Karpas-422 (cell line): ENCODE results near the gene TMEM187. TPM values are rescaled to one million over a fixed set of nuclear protein-coding genes. Genes with fewer than 3 reads are reported as not detected.

Experiments used
- DNase-seq: peaks from one replicate; pipeline ENCODE4 v3.0.0-alpha.2; 2015
- H2AFZ ChIP-seq: fragments of 200-600 bp; sonication (generic); 2 replicates; pipeline ENCODE4 v1.6.1; 2014; ENCODE audit warnings: antibody characterized with exemption, low read length, mixed read lengths
- H3K27ac ChIP-seq: fragments of 200-600 bp; sonication (generic); 2 replicates; pipeline ENCODE4 v1.5.1; 2014; ENCODE audit warnings: mild to moderate bottlenecking, low read length, moderate library complexity
- H3K27me3 ChIP-seq: fragments of 200-600 bp; sonication (generic); 2 replicates; pipeline ENCODE4 v1.6.1; 2014; ENCODE audit warnings: low read length, mixed read lengths
- H3K36me3 ChIP-seq: fragments of 200-600 bp; sonication (generic); 2 replicates; pipeline ENCODE4 v1.6.1; 2014; ENCODE audit warnings: low read length, mixed read lengths; ENCODE audit not compliant: insufficient read depth
- H3K4me1 ChIP-seq: fragments of 200-600 bp; sonication (generic); 2 replicates; pipeline ENCODE4 v1.6.1; 2014; ENCODE audit warnings: mild to moderate bottlenecking, low read length, mixed read lengths
- H3K4me2 ChIP-seq: fragments of 200-600 bp; sonication (generic); 2 replicates; pipeline ENCODE4 v1.6.1; 2014; ENCODE audit warnings: low read length, low read depth, mild to moderate bottlenecking; ENCODE audit not compliant: poor library complexity, severe bottlenecking
- H3K4me3 ChIP-seq: fragments of 200-600 bp; sonication (generic); 2 replicates; pipeline ENCODE4 v1.5.1; 2014; ENCODE audit warnings: mild to moderate bottlenecking, antibody characterized with exemption, low read length, mixed read lengths
- H3K79me2 ChIP-seq: fragments of 200-600 bp; sonication (generic); 2 replicates; pipeline ENCODE4 v1.6.1; 2014; ENCODE audit warnings: mild to moderate bottlenecking, low read length, mixed read lengths
- H3K9ac ChIP-seq: fragments of 200-600 bp; sonication (generic); 2 replicates; pipeline ENCODE4 v1.6.0; 2014; ENCODE audit warnings: low read length
- H3K9me2 ChIP-seq: fragments of 200-600 bp; sonication (generic), shearing (Covaris generic); replicated peaks from 2 replicates; pipeline ENCODE4 v1.6.0; 2014; ENCODE audit warnings: mild to moderate bottlenecking, low read length, moderate library complexity; ENCODE audit not compliant: insufficient read depth
- H3K9me3 ChIP-seq: fragments of 300-700, 200-600 bp; sonication (generic); 2 replicates; pipeline ENCODE4 v1.6.1; 2014; ENCODE audit warnings: low read length, mixed read lengths
- H4K20me1 ChIP-seq: fragments of 200-600 bp; sonication (generic); 2 replicates; pipeline ENCODE4 v1.6.1; 2014; ENCODE audit warnings: mild to moderate bottlenecking, antibody characterized with exemption, low read length, low read depth; ENCODE audit not compliant: insufficient read depth
- total RNA-seq: library from RNA; depleted of rRNA; stranded (reverse); fragments of >200 nt; shearing (Covaris generic); gene quantifications from 2 replicates; pipeline ENCODE4 v1.2.3, GENCODE V29; 2014; ENCODE audit warnings: low replicate concordance

The TMEM187 gene
- total RNA-seq, 1 experiment from 2014 or later = 1.5 TPM

- H3K27ac ChIP-seq = no peak overlapping the region
- no peaks in the 10 kb centered on the region for H3K27me3 ChIP-seq
- no peaks in the 10 kb centered on the region for H4K20me1 ChIP-seq
- H3K9me2 ChIP-seq = no peaks in the 10 kb centered on the region
- H3K36me3 ChIP-seq = no peaks in the 10 kb centered on the region
- DNase-seq = no peak
- peaks cover 6% of the 10 kb centered on the region for H3K4me1 ChIP-seq
- no peak overlapping the region for H2AFZ ChIP-seq
- H3K4me3 ChIP-seq = no peak overlapping the region
- no peak overlapping the region for H3K9ac ChIP-seq
- H3K9me3 ChIP-seq = no peaks in the 10 kb centered on the region
- H3K79me2 ChIP-seq = peaks cover 11% of the 10 kb centered on the region
- no peak overlapping the region for H3K4me2 ChIP-seq
These were observed 34.2 kb upstream of the TMEM187 start for GRCh38 chrX:153938226-153938786.

- Histone ChIP-seq H3K9ac (no peak overlapping the region), H3K4me2 (no peak overlapping the region), H4K20me1 (no peaks in the 10 kb centered on the region), H3K4me3 (no peak overlapping the region), H2AFZ (no peak overlapping the region), H3K9me2 (no peaks in the 10 kb centered on the region), H3K27ac (no peak overlapping the region), H3K79me2 (peaks cover under 1% of the 10 kb centered on the region; the same call in 1 of the 2 replicates), H3K4me1 (peaks cover 6% of the 10 kb centered on the region), H3K27me3 (no peaks in the 10 kb centered on the region), H3K36me3 (no peaks in the 10 kb centered on the region), H3K9me3 (no peaks in the 10 kb centered on the region)
- DNase-seq = no peak
These were observed 33.0 kb upstream of the TMEM187 start for GRCh38 chrX:153939573-153939972.

- no peaks in the 10 kb centered on the region for H4K20me1 ChIP-seq
- H3K79me2 ChIP-seq = no peaks in the 10 kb centered on the region
- no peaks in the 10 kb centered on the region for H3K9me3 ChIP-seq
- no peaks in the 10 kb centered on the region for H3K4me1 ChIP-seq
- no peak overlapping the region for H3K4me3 ChIP-seq
- H3K36me3 ChIP-seq = no peaks in the 10 kb centered on the region
- H3K9me2 ChIP-seq = no peaks in the 10 kb centered on the region
- no peak overlapping the region for H2AFZ ChIP-seq
- no peak overlapping the region for H3K27ac ChIP-seq
- H3K9ac ChIP-seq = no peak overlapping the region
- H3K27me3 ChIP-seq = no peaks in the 10 kb centered on the region
- no peak overlapping the region for H3K4me2 ChIP-seq
- DNase-seq = no peak
These were observed 31.0 kb upstream of the TMEM187 start for GRCh38 chrX:153941336-153942252.

DNA sequence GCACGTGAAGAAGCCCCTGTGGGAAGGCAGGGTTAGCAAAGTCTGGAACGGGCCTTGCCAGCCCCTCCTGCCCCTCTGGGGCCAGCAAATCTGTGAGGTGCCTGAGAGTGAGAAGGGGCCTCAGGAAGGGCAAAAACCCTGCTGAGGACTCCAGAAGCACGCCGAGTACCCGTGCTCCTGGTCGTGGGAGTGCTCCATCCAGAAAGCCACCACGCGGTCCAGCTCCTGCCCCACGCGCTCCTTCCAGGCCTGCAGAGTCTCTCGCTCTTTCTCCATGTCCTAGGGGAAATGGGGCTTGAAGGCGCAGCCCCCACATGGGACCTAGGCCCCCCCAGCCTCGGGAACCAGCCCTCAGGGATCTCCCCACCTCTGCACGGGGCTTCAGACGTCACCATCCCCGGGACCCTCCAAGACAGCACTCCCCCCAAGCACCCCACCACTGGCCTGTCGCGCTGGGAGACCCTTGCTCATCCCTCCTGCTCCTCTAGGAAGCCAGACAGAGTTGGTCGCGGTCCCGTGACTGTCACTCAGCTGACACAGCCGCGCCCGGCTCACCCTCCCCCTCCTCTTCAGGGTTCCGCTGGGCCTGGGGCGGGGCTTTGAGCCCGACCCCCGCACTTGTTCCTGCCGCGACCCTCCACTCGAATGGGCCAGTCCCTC, 28.3 kb upstream of the TMEM187 start, which contains the start of gene RENBP:
Gene RENBP, minus strand, starts transcription at position 504 of the 660 bp plus-strand sequence. Its CDS starts 33 bp downstream, at position 471.
- DNase-seq = no peak
- H3K4me2 ChIP-seq = no peak within 1 kb of the TSS
- H3K27ac ChIP-seq = no peak within 1 kb of the TSS
- no peaks in the 10 kb centered on the region for H3K27me3 ChIP-seq
- no peak within 1 kb of the TSS for H3K9ac ChIP-seq
- H3K4me3 ChIP-seq = no peak within 1 kb of the TSS
- H4K20me1 ChIP-seq = no peaks in the 10 kb centered on the region
- H3K4me1 ChIP-seq = no peaks in the 10 kb centered on the region
- H2AFZ ChIP-seq = no peak within 1 kb of the TSS
- H3K9me3 ChIP-seq = no peaks in the 10 kb centered on the region
- H3K9me2 ChIP-seq = no peaks in the 10 kb centered on the region
- H3K36me3 ChIP-seq = no peaks in the 10 kb centered on the region
- no peaks in the 10 kb centered on the region for H3K79me2 ChIP-seq

DNA sequence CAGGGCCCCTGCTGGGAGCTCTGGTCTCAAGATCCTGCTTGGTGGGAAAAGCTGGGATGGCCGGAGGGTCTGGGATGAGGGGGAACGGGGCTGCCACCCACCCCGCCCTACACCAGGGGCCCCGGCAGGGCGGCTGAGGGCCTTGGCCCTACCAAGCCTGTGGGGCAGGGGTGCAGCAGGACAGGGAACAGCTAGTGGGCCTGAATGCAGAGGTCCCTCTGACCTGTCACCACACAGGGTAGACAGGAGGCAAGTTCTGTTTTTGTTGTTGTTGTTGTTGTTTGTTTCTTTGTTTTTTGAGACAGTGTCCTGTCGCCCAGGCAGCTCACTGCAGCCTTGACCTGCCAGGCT, 27.8 kb upstream of the TMEM187 start:
- Histone ChIP-seq H3K4me3 (no peak overlapping the region), H4K20me1 (no peaks in the 10 kb centered on the region), H3K79me2 (no peaks in the 10 kb centered on the region), H3K36me3 (no peaks in the 10 kb centered on the region), H3K27me3 (no peaks in the 10 kb centered on the region), H3K9me2 (no peaks in the 10 kb centered on the region), H3K4me2 (no peak overlapping the region), H2AFZ (no peak overlapping the region), H3K27ac (no peak overlapping the region), H3K9ac (no peak overlapping the region), H3K4me1 (no peaks in the 10 kb centered on the region), H3K9me3 (no peaks in the 10 kb centered on the region)
- DNase-seq = no peak

GRCh38 chrX:153945956-153946943, 26.3 kb upstream of the TMEM187 start:
- Histone ChIP-seq H2AFZ (no peak overlapping the region), H3K79me2 (no peaks in the 10 kb centered on the region), H3K9me2 (no peaks in the 10 kb centered on the region), H3K4me2 (no peak overlapping the region), H3K9ac (no peak overlapping the region), H4K20me1 (no peaks in the 10 kb centered on the region), H3K27ac (no peak overlapping the region), H3K27me3 (no peaks in the 10 kb centered on the region), H3K4me1 (no peaks in the 10 kb centered on the region), H3K4me3 (no peak overlapping the region), H3K36me3 (no peaks in the 10 kb centered on the region), H3K9me3 (no peaks in the 10 kb centered on the region)
- DNase-seq = no peak

- no peaks in the 10 kb centered on the region for H4K20me1 ChIP-seq
- no peak overlapping the region for H3K27ac ChIP-seq
- H3K4me1 ChIP-seq = no peaks in the 10 kb centered on the region
- H3K9me3 ChIP-seq = no peaks in the 10 kb centered on the region
- no peak overlapping the region for H2AFZ ChIP-seq
- peak overlapping the region; percentile 37 for H3K9ac ChIP-seq
- no peaks in the 10 kb centered on the region for H3K9me2 ChIP-seq
- H3K4me3 ChIP-seq = no peak overlapping the region
- no peaks in the 10 kb centered on the region for H3K79me2 ChIP-seq
- peak; percentile 95 for DNase-seq
- H3K4me2 ChIP-seq = no peak overlapping the region
- no peaks in the 10 kb centered on the region for H3K36me3 ChIP-seq
- no peaks in the 10 kb centered on the region for H3K27me3 ChIP-seq
These were observed 25.4 kb upstream of the TMEM187 start for GRCh38 chrX:153947009-153947769.
